GM23338 (cell line): ENCODE data around the gene RFX3. TPM values are rescaled to one million over a fixed set of nuclear protein-coding genes. Genes with fewer than 3 reads are reported as not detected.

ENCODE experiments used
- ATAC-seq: fragments of 200-7000 bp; cut with Tn5 transposase; 3 replicates; pipeline ENCODE4 v1.9.1; 2020
- DNase-seq: peaks from one replicate; pipeline ENCODE4 v3.0.0-alpha.2; 2015; ENCODE audit warnings: low spot score
- H2AFZ ChIP-seq: fragments of 200-600 bp; sonication (generic); 2 replicates; pipeline ENCODE4 v1.8.0; 2016; ENCODE audit warnings: antibody characterized with exemption, mild to moderate bottlenecking, moderate library complexity
- H3F3A ChIP-seq: fragments of 200-600 bp; sonication (generic); replicated peaks from 2 replicates; pipeline ENCODE4 v1.8.0; 2017; ENCODE audit warnings: antibody characterized with exemption, mixed run types, low read depth
- H3K27ac ChIP-seq: fragments of 200-600 bp; sonication (generic); 2 replicates; pipeline ENCODE4 v1.6.1; 2016; ENCODE audit warnings: low read depth
- H3K27me3 ChIP-seq: fragments of 200-600 bp; sonication (generic); 2 replicates; pipeline ENCODE4 v1.8.0; 2016; ENCODE audit warnings: mild to moderate bottlenecking, mixed run types, moderate library complexity; ENCODE audit not compliant: insufficient read depth
- H3K36me3 ChIP-seq: fragments of 200-600 bp; sonication (generic); 2 replicates; pipeline ENCODE4 v1.8.0; 2016; ENCODE audit warnings: mild to moderate bottlenecking; ENCODE audit not compliant: insufficient read depth
- H3K4me1 ChIP-seq: fragments of 200-600 bp; sonication (generic); 2 replicates; pipeline ENCODE4 v1.8.0; 2016; ENCODE audit warnings: mild to moderate bottlenecking, moderate library complexity; ENCODE audit not compliant: insufficient read depth
- H3K4me2 ChIP-seq: fragments of 200-600 bp; sonication (generic); 2 replicates; pipeline ENCODE4 v1.7.1; 2017; ENCODE audit warnings: mixed run types
- H3K4me3 ChIP-seq: fragments of 200-600 bp; sonication (generic); 2 replicates; pipeline ENCODE4 v1.6.1; 2016; ENCODE audit warnings: mixed run types
- H3K79me2 ChIP-seq: fragments of 200-600 bp; sonication (generic); replicated peaks from 2 replicates; pipeline ENCODE4 v1.8.0; 2017; ENCODE audit warnings: mild to moderate bottlenecking; ENCODE audit not compliant: insufficient read depth
- H3K9me2 ChIP-seq: fragments of 200-600 bp; sonication (generic); 2 replicates; pipeline ENCODE4 v1.8.0; 2017; ENCODE audit not compliant: insufficient read depth
- H4K20me1 ChIP-seq: fragments of 200-600 bp; sonication (generic); replicated peaks from 2 replicates; pipeline ENCODE4 v1.8.0; 2017; ENCODE audit warnings: mild to moderate bottlenecking; ENCODE audit not compliant: insufficient read depth
- H3K27ac Mint-ChIP-seq: 2 replicates; pipeline ENCODE4 v1.8.0; 2020; ENCODE audit warnings: inconsistent platforms, mild to moderate bottlenecking, moderate library complexity, mixed read lengths
- H3K27me3 Mint-ChIP-seq: 3 replicates; pipeline ENCODE4 v1.8.0; 2022; ENCODE audit warnings: low read depth, mild to moderate bottlenecking, moderate library complexity, mixed read lengths, inconsistent platforms; ENCODE audit not compliant: insufficient read depth, poor library complexity
- H3K36me3 Mint-ChIP-seq: 3 replicates; pipeline ENCODE4 v1.8.0; 2021; ENCODE audit warnings: low read depth, mild to moderate bottlenecking, inconsistent platforms, moderate library complexity, mixed read lengths
- H3K4me1 Mint-ChIP-seq: 3 replicates; pipeline ENCODE4 v1.8.0; 2020; ENCODE audit warnings: mild to moderate bottlenecking, inconsistent platforms, mixed read lengths
- H3K4me3 Mint-ChIP-seq: 3 replicates; pipeline ENCODE4 v1.8.0; 2021; ENCODE audit warnings: moderate library complexity, mild to moderate bottlenecking, inconsistent platforms, mixed read lengths
- H3K9me3 Mint-ChIP-seq: 3 replicates; pipeline ENCODE4 v1.8.0; 2020; ENCODE audit warnings: moderate library complexity, mild to moderate bottlenecking, inconsistent platforms, mixed read lengths
- CREB1 ChIP-seq: fragments of 250-450 bp; sonication (Bioruptor Pico); IDR thresholded peaks from 2 replicates; pipeline ENCODE4 v1.5.0; 2020; ENCODE audit warnings: low read depth, mild to moderate bottlenecking, moderate library complexity
- EZH2 ChIP-seq: fragments of 200-600 bp; sonication (generic); IDR thresholded peaks from one replicate; pipeline ENCODE4 v1.8.0; 2017; ENCODE audit warnings: antibody characterized with exemption, mild to moderate bottlenecking, low read depth; ENCODE audit not compliant: unreplicated experiment
- EZH2phosphoT487 ChIP-seq: fragments of 200-600 bp; sonication (generic); IDR thresholded peaks from one replicate; pipeline ENCODE4 v1.8.1; 2018; ENCODE audit warnings: antibody characterized with exemption; ENCODE audit not compliant: unreplicated experiment
- POLR2AphosphoS5 ChIP-seq: IDR thresholded peaks from 2 replicates; pipeline ENCODE4 v1.6.1; 2016; ENCODE audit warnings: antibody characterized with exemption, low read depth
- STAT1 ChIP-seq: IDR thresholded peaks from one replicate; pipeline ENCODE4 v1.6.1; 2016; ENCODE audit warnings: antibody characterized with exemption; ENCODE audit not compliant: unreplicated experiment
- ZNF331 ChIP-seq: fragments of 250-450 bp; sonication (Bioruptor Pico); IDR thresholded peaks from 2 replicates; pipeline ENCODE4 v1.5.0; 2020; ENCODE audit warnings: low read depth, mild to moderate bottlenecking, moderate library complexity
- polyA plus RNA-seq: library from polyadenylated mRNA; unstranded; fragments of >200 nt; fragmentation: Nextera tagmentation; extraction: Ambion mirVana; gene quantifications from 2 replicates; pipeline ENCODE4 v1.2.1, GENCODE V29; 2016
- total RNA-seq: library from RNA; depleted of rRNA; stranded (reverse); fragments of >200 nt; shearing (Covaris generic); gene quantifications from 2 replicates; pipeline ENCODE4 v1.2.3, GENCODE V29; 2014
- TF ChIP-seq, protein P1 (sequence below): IDR thresholded peaks from 2 replicates; pipeline ENCODE4 v1.6.1; 2016; ENCODE audit warnings: antibody characterized with exemption
- TF ChIP-seq, protein P2 (sequence below), 2 experiments: fragments of 200-600 bp in 1 of 2; sonication (generic) in 1 of 2; conservative IDR thresholded peaks; 2 replicates each; pipeline versions ENCODE4 v1.5.1 to v1.6.1; 2016 to 2017; ENCODE audit warnings: antibody characterized with exemption in 2 of 2, low read depth in 2 of 2, mild to moderate bottlenecking in 2 of 2, moderate library complexity in 1 of 2
- TF ChIP-seq, protein P3 (sequence below): IDR thresholded peaks from one replicate; pipeline ENCODE4 v1.6.1; 2018; ENCODE audit warnings: antibody characterized with exemption; ENCODE audit not compliant: unreplicated experiment

The RFX3 gene
- total and polyA plus RNA-seq, 2 experiments from 2014 or later = 9.8 to 22.1 TPM

DNA sequence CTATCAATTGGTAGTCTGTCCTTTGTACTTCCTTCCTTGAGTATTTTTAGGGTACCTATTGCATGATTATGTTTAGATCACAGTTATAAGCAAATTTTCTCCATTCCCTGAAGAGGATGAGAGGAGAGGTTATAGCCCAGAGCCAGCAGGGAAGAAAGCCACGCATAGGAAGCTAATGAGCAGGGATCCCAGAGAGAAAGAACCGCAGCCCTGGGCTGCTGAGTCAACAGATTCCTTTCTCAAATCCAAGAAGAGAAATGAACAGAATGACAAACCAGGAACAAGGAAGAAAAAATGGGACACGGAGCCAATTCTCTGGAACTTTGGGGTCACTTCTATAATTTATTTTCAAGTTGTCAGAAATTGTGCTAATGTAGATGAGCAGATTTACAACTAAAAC, 284.5 kb downstream of the RFX3 start (continued):
- TF ChIP-seq CREB1 (CRISPR knock-in tag) (no peak), POLR2AphosphoS5 (no peak), EZH2 (no peak), ZNF331 (CRISPR knock-in tag) (no peak), STAT1 (no peak), EZH2phosphoT487 (no peak)
- TF ChIP-seq, protein P1, sequence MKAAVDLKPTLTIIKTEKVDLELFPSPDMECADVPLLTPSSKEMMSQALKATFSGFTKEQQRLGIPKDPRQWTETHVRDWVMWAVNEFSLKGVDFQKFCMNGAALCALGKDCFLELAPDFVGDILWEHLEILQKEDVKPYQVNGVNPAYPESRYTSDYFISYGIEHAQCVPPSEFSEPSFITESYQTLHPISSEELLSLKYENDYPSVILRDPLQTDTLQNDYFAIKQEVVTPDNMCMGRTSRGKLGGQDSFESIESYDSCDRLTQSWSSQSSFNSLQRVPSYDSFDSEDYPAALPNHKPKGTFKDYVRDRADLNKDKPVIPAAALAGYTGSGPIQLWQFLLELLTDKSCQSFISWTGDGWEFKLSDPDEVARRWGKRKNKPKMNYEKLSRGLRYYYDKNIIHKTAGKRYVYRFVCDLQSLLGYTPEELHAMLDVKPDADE = no peak

DNA sequence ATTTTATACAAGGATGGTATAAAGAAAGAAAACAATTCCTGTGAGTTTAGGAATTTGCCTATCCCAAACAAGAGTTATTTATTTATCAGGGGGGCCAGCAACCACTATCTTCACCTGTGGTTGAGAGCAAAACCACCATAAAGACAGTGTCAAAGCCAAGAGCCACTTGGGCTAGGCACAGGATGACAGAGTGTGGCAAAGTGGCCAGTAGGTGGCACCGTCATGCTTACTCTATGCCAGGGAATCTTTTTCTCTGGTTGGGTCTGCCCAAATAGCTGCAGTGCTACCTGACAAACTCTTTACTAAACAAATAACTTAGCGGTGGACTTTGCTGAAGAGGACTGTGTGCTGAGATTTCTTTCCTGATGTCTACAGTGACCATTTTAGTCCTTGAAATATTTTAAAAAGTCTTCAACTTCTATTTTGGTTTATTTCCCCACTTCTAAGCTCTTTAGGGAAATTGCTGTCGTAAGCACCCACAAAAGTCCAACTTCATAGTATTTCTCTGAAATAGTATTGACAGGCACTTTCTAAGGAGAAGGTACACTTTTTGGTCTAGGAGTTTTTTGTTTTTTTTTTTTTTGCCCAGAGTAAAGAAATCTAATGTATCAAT, 285.0 kb downstream of the RFX3 start:
- Histone ChIP-seq H3K9me2 (no peaks in the 10 kb centered on the region), H3K27ac (0 out of 2 replicates have a peak overlapping the region, but pooled peaks have one; percentile 22), H3K36me3 (no peaks in the 10 kb centered on the region), H2AFZ (no peak overlapping the region), H3K4me3 (no peak overlapping the region), H3K79me2 (no peaks in the 10 kb centered on the region), H3F3A (no peaks in the 10 kb centered on the region), H3K4me2 (peak overlapping the region; percentile 44), H3K27me3 (no peaks in the 10 kb centered on the region), H3K4me1 (peaks cover 17% of the 10 kb centered on the region), H4K20me1 (no peaks in the 10 kb centered on the region)
- TF ChIP-seq, protein P2, sequence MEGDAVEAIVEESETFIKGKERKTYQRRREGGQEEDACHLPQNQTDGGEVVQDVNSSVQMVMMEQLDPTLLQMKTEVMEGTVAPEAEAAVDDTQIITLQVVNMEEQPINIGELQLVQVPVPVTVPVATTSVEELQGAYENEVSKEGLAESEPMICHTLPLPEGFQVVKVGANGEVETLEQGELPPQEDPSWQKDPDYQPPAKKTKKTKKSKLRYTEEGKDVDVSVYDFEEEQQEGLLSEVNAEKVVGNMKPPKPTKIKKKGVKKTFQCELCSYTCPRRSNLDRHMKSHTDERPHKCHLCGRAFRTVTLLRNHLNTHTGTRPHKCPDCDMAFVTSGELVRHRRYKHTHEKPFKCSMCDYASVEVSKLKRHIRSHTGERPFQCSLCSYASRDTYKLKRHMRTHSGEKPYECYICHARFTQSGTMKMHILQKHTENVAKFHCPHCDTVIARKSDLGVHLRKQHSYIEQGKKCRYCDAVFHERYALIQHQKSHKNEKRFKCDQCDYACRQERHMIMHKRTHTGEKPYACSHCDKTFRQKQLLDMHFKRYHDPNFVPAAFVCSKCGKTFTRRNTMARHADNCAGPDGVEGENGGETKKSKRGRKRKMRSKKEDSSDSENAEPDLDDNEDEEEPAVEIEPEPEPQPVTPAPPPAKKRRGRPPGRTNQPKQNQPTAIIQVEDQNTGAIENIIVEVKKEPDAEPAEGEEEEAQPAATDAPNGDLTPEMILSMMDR (conservative IDR thresholded peaks at IDR 0.05; ENCODE audit: low read depth in 2 of 2) = peak; percentile 88 to 97
- TF ChIP-seq, protein P3, sequence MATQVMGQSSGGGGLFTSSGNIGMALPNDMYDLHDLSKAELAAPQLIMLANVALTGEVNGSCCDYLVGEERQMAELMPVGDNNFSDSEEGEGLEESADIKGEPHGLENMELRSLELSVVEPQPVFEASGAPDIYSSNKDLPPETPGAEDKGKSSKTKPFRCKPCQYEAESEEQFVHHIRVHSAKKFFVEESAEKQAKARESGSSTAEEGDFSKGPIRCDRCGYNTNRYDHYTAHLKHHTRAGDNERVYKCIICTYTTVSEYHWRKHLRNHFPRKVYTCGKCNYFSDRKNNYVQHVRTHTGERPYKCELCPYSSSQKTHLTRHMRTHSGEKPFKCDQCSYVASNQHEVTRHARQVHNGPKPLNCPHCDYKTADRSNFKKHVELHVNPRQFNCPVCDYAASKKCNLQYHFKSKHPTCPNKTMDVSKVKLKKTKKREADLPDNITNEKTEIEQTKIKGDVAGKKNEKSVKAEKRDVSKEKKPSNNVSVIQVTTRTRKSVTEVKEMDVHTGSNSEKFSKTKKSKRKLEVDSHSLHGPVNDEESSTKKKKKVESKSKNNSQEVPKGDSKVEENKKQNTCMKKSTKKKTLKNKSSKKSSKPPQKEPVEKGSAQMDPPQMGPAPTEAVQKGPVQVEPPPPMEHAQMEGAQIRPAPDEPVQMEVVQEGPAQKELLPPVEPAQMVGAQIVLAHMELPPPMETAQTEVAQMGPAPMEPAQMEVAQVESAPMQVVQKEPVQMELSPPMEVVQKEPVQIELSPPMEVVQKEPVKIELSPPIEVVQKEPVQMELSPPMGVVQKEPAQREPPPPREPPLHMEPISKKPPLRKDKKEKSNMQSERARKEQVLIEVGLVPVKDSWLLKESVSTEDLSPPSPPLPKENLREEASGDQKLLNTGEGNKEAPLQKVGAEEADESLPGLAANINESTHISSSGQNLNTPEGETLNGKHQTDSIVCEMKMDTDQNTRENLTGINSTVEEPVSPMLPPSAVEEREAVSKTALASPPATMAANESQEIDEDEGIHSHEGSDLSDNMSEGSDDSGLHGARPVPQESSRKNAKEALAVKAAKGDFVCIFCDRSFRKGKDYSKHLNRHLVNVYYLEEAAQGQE = no peak
- peak overlapping the region; percentile 75 for H3K27ac Mint-ChIP-seq
- no peaks in the 10 kb centered on the region for H3K36me3 Mint-ChIP-seq
- no peak overlapping the region for H3K4me3 Mint-ChIP-seq
- H3K4me1 Mint-ChIP-seq = peaks cover 14% of the 10 kb centered on the region
- DNase-seq = peak; percentile 89
- peak; percentile 99 for ATAC-seq
- H3K9me3 Mint-ChIP-seq = no peaks in the 10 kb centered on the region
- H3K27me3 Mint-ChIP-seq = peaks cover 6% of the 10 kb centered on the region
